Prostate gland (tissue), 2 donors: ENCODE data around the gene SLC25A26. TPM values are rescaled to one million over a fixed set of nuclear protein-coding genes. Genes with fewer than 3 reads are reported as not detected.

ENCODE experiments used
- DNase-seq: peaks from one replicate; pipeline ENCODE4 v3.0.0-alpha.2; 2019; ENCODE audit warnings: low spot score
- H3K27ac ChIP-seq, 2 donors: fragments of 200-600 bp; sonication (generic); 2 replicates each; pipeline ENCODE4 v1.5.1; 2017 to 2019
- H3K27me3 ChIP-seq: fragments of 200-600 bp; sonication (generic); replicated peaks from 2 replicates; pipeline ENCODE4 v1.5.1; 2019; ENCODE audit not compliant: insufficient read depth
- H3K36me3 ChIP-seq, 2 donors: fragments of 200-600 bp; sonication (generic); 1 replicate in 1 of 2; 2 replicates in 1 of 2; pipeline versions ENCODE4 v1.5.1 to v1.8.1; 2017 to 2019
- H3K4me1 ChIP-seq: fragments of 200-600 bp; sonication (generic); replicated peaks from 2 replicates; pipeline ENCODE4 v1.5.1; 2019
- H3K4me3 ChIP-seq, 2 donors: fragments of 200-600 bp; sonication (generic); 2 replicates each; pipeline ENCODE4 v1.5.1; 2017 to 2019
- H3K9me3 ChIP-seq: fragments of 200-600 bp; sonication (generic); 2 replicates; pipeline ENCODE4 v1.5.1; 2017
- CTCF ChIP-seq, 4 experiments: fragments of 200-600 bp in 2 of 4; fragments of 450-650 bp in 2 of 4; sonication (generic) in 2 of 4; IDR thresholded peaks; 1 replicate in 3 of 4; 2 replicates in 1 of 4; pipeline ENCODE4 v1.5.1; 2016 to 2019; ENCODE audit warnings: antibody characterized with exemption in 4 of 4, mild to moderate bottlenecking in 2 of 4, moderate library complexity in 2 of 4
- POLR2A ChIP-seq: fragments of 450-650 bp; IDR thresholded peaks from one replicate; pipeline ENCODE4 v1.6.1; 2016; ENCODE audit warnings: antibody characterized with exemption, mild to moderate bottlenecking
- POLR2AphosphoS5 ChIP-seq: sonication (generic); formaldehyde crosslinking; IDR thresholded peaks from one replicate; pipeline ENCODE4 v1.6.1; 2017; ENCODE audit warnings: antibody characterized with exemption
- WGBS: methylation state at CpG from one replicate; pipeline ENCODE4 v1.1.5; 2018; 5-methylcytosine and 5-hydroxymethylcytosine counted together
- intact Hi-C: fragments of 100-400 bp; cut with DNase I; formaldehyde crosslinking; loops from one replicate; pipeline ENCODE4 v1.14.2; 2022
- total RNA-seq, 2 donors: library from RNA; depleted of rRNA; stranded (reverse); fragments of >200 nt; gene quantifications; one replicate each; pipeline ENCODE4 v1.1.0, GENCODE V29; 2016

Gene SLC25A26
- total RNA-seq, 2 donors from 2014 or later = 24.4 to 32.3 TPM

DNA sequence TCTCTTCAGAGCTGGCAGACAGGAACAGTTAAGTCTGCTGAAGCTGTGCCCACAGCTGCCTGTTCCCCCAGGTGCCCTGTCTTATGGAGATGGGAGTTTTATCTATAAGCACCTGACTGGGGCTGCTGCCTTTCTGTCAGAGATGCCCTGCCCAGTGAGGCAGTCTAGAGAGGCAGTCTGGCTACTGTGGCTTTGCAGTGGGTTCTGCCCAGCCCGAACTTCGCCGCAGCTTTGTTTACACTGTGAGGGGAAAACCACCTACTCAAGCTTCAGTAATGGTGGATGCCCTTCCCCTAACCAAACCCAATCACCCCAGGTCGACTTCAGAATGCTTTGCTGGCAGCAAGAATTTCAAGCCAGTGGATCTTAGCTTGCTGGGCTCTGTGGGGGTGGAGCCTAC is 91.2 kb downstream of the SLC25A26 start:
- TF ChIP-seq POLR2AphosphoS5 = no peak
- Histone ChIP-seq H3K4me3 (no peak overlapping the region), H3K27ac (no peak overlapping the region), H3K4me1 (no peaks in the 10 kb centered on the region), H3K9me3 (no peaks in the 10 kb centered on the region), H3K36me3 (no peaks in the 10 kb centered on the region), H3K27me3 (no peaks in the 10 kb centered on the region)
- intact Hi-C loops = no loop called here
- 95% methylated on average over 4 of the region's 4 CpGs for WGBS
- DNase-seq = no peak

DNA sequence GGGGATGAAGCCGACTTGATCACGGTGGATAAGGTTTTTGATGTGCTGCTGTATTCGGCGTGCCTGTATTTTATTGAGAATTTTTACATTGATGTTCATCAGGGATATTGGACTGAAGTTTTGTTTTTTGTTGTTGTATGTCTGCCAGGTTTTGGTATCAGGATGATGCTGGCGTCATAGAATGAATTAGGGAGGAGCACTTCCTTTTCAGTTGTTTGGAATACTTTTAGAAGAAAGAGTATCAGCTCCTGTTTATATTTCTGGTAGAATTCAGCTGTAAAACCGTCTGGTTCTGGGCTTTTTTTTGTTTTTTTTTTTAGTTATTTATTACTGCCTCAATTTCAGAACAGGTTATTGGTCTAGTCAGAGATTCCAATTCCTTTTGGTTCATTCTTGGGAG is 93.7 kb downstream of the SLC25A26 start:
- no peak for DNase-seq
- H3K4me1 ChIP-seq = no peaks in the 10 kb centered on the region
- TF ChIP-seq POLR2A (no peak), CTCF (IDR thresholded peaks at IDR 0.05) (no peak), POLR2AphosphoS5 (no peak)
- H3K36me3 ChIP-seq = no peaks in the 10 kb centered on the region
- 74% methylated on average over 6 of the region's 6 CpGs for WGBS
- H3K27me3 ChIP-seq = no peaks in the 10 kb centered on the region
- no peak overlapping the region for H3K4me3 ChIP-seq
- no peaks in the 10 kb centered on the region for H3K9me3 ChIP-seq
- no peak overlapping the region for H3K27ac ChIP-seq
- intact Hi-C loops = no loop called here

GRCh38 chr3:66317750-66318376 is 97.1 kb downstream of the SLC25A26 start:
- H3K9me3 ChIP-seq = no peaks in the 10 kb centered on the region
- no peak for TF ChIP-seq CTCF (IDR thresholded peaks at IDR 0.05)
- TF ChIP-seq POLR2AphosphoS5 = no peak
- no peak for TF ChIP-seq POLR2A
- no peaks in the 10 kb centered on the region for H3K36me3 ChIP-seq
- H3K4me3 ChIP-seq = no peak overlapping the region
- no peak for DNase-seq
- WGBS = 92% methylated on average over 5 of the region's 7 CpGs
- no peak overlapping the region for H3K27ac ChIP-seq
- H3K27me3 ChIP-seq = no peaks in the 10 kb centered on the region
- intact Hi-C loops = no loop called here
- H3K4me1 ChIP-seq = no peaks in the 10 kb centered on the region

DNA sequence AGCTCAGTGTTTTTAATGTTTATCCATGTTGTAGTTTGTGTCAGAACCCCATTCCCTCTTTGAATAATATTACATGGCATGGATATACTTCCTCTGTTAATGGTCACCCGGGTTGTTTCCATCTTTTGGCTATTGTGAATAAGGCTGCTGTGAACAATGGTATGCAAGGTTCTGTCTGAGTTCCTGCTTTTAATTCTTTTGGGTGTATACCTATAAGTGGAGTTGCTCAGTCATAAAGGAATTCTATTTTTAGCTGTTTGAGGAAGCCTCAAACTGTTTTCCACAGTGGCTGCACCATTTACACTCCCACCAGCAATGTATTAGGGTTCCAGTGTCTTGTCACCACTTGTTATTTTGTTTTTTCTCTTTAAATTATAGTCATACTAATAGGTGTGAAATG is 99.6 kb downstream of the SLC25A26 start:
- Histone ChIP-seq H3K27me3 (no peaks in the 10 kb centered on the region), H3K27ac (no peak overlapping the region), H3K36me3 (no peaks in the 10 kb centered on the region), H3K4me3 (no peak overlapping the region), H3K4me1 (no peaks in the 10 kb centered on the region), H3K9me3 (no peaks in the 10 kb centered on the region)
- intact Hi-C loops = no loop called here
- TF ChIP-seq POLR2A (no peak), CTCF (IDR thresholded peaks at IDR 0.05) (no peak), POLR2AphosphoS5 (no peak)
- WGBS = 82% methylated on average over 1 of the region's 1 CpG
- no peak for DNase-seq

DNA sequence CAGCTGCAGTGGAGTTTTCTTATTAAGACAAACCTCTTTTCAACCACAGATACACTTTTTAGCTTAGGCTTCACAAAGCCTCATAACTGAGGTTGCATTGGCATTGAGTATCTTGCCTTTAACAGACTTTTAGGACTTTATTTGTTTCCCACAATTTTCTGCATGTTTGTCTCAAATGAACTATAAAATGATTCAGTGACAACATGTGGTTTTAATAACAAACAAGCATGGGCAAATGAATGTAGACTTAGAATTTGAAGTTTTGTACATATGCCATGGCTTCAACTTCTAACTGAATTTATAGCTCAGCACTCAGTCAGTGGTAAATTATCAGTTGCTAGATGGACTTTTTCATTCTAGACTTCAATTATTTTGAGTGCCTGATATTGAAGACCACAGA is 101.6 kb downstream of the SLC25A26 start:
- no peaks in the 10 kb centered on the region for H3K9me3 ChIP-seq
- TF ChIP-seq POLR2AphosphoS5 (no peak), POLR2A (no peak), CTCF (IDR thresholded peaks at IDR 0.05) (no peak)
- H3K27ac ChIP-seq = no peak overlapping the region
- no peaks in the 10 kb centered on the region for H3K27me3 ChIP-seq
- no peak overlapping the region for H3K4me3 ChIP-seq
- H3K36me3 ChIP-seq = no peaks in the 10 kb centered on the region
- no peak for DNase-seq
- no peaks in the 10 kb centered on the region for H3K4me1 ChIP-seq
- intact Hi-C loops = no loop called here
